IPS-18c (cell line): ENCODE results near the gene CD93.

Experiments
- H3K4me3 ChIP-seq: 2 replicates; pipeline ENCODE4 v1.7.0; 2013; ENCODE audit warnings: low read depth, mild to moderate bottlenecking, low read length, moderate library complexity; ENCODE audit not compliant: insufficient read depth
- H3K9me3 ChIP-seq: one replicate; pipeline ENCODE4 v1.6.1; 2013; ENCODE audit warnings: mild to moderate bottlenecking, low read length, moderate library complexity; ENCODE audit not compliant: control insufficient read depth, insufficient read depth

Gene CD93

GRCh38 chr20:23077277-23077676, 8.8 kb downstream of the CD93 start:
- H3K9me3 ChIP-seq: no peaks in the 10 kb centered on the region

GRCh38 chr20:23074052-23074451, 12.1 kb downstream of the CD93 start:
- H3K4me3 ChIP-seq: no peak overlapping the region
- H3K9me3 ChIP-seq: no peaks in the 10 kb centered on the region

More at GRCh38 chr20:23077277-23077676, 8.8 kb downstream of the CD93 start:
- H3K4me3 ChIP-seq: no peak overlapping the region

DNA sequence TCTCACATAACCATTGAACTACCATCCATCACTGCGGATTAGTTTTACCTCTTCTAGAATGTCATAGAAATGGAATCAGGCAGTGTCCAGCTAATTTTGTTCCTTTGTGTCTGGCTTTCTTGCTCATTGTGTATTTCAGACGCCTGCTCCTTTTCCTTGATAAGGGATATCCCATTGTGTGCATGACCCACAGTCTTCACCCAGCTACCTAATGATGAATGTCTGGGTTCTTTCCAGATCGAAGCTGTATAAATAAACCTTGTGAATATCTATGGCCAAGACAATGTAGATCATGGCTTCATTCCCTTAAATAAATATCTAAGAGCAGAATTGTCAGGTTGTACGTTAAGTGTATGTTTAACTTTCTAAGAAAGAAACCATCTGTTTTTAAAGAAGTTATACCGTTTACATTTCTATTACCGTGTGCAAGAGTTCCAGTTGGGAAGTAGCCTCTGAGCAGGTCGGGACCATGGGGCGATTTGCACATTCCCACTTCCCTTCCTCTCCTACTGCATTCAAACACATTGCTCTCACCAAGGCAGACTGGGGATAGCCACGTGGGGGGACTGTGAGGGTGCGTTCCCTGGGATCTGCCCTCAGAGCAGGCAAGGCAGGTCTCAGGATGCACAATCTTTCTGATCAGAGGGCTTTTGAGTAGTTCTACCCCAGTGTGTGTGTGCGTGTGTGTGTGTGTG, 13.1 kb downstream of the CD93 start:
- H3K4me3 ChIP-seq: no peak overlapping the region

DNA sequence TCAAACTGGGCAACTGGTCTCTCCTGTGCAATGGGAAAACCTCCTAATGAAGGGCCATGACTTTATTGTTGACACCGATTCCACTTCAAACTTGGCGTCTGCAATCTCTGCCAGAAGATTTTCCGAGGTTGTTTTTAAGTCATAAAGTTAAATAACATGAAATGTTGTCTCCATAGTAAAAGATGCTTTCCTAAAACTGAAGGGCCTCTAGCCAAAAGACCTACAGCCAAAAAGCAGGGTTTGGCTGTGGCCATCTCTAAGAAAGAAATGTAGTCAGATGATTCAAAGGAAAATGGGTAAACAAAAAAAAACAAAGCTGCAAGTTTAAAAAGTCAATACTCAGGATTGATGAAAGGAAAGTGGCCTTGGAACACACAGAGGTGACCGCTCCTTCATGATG, 14.1 kb downstream of the CD93 start:
- no peaks in the 10 kb centered on the region for H3K9me3 ChIP-seq
- no peak overlapping the region for H3K4me3 ChIP-seq

More for the DNA sequence above, 13.1 kb downstream of the CD93 start:
- H3K9me3 ChIP-seq: no peaks in the 10 kb centered on the region

- no peaks in the 10 kb centered on the region for H3K9me3 ChIP-seq
- H3K4me3 ChIP-seq: no peak overlapping the region
Measured at GRCh38 chr20:23071398-23071797, 14.7 kb downstream of the CD93 start.

DNA sequence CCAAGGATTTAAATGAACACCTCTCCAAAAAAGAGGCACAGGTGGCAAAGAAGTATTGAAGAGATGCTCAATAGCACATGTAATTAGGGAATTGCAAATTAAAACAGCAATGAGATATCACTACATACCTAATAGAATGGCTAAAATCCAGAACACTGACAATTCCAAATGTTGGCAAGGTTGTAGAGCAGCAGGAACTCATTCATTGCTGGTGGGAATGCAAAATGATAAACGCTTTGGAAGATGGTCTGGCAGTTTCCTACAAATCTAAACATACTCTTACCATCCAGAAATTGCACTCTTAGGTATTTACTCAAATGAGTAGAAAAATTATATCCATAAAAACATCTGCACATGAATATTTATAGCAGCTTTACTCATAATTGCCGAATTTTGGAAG, 17.0 kb downstream of the CD93 start:
- Histone ChIP-seq H3K4me3 (no peak overlapping the region), H3K9me3 (no peaks in the 10 kb centered on the region)

DNA sequence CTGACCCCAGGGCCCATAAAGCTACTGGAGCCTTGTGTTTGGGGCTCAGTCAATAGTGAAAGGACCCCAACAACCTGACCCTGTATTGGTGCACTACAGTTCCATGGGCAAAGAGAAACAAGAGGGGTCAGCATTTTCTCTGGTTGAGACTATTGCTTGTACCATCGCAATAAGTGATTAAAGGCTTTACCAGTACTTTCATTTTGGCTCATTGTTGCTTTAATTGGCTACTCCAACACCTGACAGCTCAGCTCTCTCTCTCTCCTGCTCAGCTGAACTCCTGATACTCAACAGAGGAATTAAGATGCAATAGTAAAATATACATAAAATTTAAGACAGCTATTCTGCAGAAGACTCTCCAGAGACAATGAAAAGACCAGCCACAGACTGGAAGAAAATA, 17.8 kb downstream of the CD93 start:
- no peaks in the 10 kb centered on the region for H3K9me3 ChIP-seq
- H3K4me3 ChIP-seq: no peak overlapping the region

- Histone ChIP-seq H3K4me3 (no peak overlapping the region), H3K9me3 (no peaks in the 10 kb centered on the region)
Measured at GRCh38 chr20:23066772-23067171, 19.4 kb downstream of the CD93 start.

DNA sequence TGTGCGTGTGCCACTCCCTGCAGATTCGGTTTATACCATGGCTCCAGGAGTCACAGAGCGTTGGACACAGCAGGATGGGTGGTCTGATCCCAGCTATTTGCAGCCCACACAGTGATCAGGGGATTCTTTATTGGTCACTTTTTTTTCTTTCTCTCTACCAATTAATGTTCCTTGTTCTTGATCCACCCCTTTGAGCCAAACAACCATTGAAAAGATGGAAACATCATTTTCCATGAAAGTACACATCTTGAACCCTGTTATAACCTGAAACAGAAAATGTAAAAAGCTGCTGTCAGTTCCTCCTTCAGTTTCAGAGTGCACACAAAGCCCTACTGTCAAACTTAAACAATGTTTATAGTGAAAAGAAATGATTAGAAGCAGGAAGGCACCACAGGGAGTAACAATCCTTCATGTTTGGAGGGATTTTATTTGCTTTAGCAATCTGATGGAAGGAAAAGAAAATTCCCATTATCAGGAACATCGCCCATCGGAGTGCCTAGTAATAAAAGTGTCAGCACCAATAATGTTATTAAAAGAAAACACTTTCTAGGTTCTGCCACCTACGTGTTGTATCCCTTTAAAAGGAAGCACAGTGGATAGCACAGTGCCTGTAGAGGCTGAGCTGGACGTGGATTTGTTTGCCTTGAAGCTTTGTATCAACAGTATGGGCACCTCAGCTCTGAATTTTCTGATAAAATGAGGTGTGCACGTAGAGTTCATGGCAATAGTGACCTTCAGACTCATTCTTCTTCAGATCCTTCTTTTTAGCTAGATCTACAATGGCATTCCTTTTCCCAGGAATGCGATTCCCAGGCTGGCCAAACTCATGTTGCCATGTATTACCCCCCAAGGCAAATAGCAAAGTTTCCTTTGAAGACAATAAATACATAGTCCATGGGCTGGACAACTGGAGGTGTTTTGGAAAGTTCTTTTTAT, 20.6 kb downstream of the CD93 start:
- Histone ChIP-seq H3K9me3 (no peaks in the 10 kb centered on the region), H3K4me3 (no peak overlapping the region)

DNA sequence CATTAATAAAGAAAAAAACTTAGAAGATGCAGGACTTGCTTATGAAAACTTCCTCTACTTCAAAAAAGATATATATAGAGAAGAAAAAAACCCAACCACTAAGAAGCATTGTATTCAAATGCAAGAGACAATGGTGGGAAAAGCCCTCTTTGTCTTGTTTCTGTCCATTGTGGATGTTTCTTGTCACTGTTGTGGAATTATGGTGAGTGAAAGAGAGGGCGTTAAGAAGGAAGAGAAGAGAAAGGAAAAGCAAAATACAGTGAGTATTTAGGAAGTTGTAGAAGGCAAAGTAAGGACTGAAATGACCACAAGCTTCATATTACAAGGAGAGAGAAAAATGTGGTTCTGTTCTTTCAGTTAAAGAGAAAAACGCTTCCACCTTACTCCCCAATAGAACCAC, 22.5 kb downstream of the CD93 start:
- Histone ChIP-seq H3K4me3 (no peak overlapping the region), H3K9me3 (no peaks in the 10 kb centered on the region)

DNA sequence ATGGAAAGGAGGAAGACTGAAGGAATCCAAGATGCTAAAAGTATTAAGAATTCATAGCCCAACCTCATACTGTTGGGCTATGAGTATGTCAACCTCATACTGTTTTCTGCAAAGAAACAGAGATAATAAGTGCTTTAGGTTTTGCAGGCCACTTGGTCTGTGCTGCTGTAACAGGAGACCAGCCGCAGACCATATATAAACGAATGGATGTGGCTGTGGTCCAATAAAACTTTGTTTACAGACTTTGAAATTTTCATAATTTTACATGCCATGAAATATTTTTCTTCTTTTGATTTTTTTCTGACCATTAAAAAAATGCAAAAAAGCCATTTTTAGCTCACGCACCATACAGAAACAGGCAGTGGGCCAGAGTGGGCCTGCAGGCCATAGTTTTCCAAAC, 23.0 kb downstream of the CD93 start:
- no peak overlapping the region for H3K4me3 ChIP-seq
- H3K9me3 ChIP-seq: no peaks in the 10 kb centered on the region

DNA sequence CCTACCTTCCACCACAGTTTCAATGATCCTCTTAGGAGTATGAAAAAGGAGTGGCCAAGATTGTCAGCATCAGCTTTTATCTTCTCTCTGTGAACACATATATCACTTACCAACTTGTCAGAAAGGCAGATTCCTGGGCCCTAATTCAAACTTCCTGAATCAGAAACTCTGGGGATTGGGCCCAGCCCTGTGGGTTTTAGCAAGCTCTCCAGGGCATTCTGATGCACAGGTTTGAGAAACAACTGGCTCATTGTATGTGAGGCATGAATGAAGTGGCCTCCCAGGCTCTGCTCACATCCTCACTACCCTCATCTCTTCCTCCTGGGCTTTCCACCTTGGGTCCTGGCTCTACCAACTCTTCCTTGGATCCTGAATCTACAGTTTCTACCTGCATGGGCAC, 23.5 kb downstream of the CD93 start:
- Histone ChIP-seq H3K9me3 (no peaks in the 10 kb centered on the region), H3K4me3 (no peak overlapping the region)

DNA sequence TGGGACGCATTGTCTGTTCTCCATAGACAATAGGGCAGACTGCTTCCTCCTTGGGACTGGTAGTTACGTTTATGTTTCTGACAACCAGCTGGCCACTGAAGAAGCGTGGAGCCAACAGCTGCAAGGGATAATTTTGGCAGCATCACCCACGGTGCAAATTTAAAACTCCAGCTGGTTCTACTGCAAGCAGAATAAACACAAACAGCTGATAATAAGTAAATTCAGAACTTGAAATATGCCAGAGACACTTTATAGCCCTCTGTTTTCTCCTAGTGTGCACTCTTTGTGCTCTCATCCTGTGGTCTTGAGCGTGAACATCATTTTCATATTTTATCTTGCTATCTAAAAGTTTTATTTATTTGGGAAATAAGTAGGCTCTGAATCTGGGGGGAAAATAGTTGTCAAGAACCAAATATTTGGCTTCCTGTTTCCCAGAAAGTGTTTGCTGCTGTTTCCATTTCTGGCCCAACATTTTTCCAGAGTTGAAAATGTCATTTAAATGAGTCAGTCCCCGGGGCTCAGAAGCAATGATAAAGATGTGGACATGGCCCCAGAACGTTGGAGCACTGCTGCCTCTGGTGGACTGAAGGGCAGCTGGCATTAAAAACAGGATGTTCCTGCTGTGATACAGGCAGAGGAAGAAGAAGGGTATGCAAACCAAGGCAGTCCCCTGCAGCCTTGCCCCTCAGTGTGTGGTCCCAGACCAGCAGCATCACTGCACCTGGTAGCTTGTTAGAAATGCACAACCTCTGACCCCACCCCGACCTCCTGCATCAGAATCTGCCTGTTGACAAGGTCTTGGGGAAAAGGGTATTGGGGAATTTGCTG, 24.2 kb downstream of the CD93 start:
- Histone ChIP-seq H3K9me3 (no peaks in the 10 kb centered on the region), H3K4me3 (no peak overlapping the region)

DNA sequence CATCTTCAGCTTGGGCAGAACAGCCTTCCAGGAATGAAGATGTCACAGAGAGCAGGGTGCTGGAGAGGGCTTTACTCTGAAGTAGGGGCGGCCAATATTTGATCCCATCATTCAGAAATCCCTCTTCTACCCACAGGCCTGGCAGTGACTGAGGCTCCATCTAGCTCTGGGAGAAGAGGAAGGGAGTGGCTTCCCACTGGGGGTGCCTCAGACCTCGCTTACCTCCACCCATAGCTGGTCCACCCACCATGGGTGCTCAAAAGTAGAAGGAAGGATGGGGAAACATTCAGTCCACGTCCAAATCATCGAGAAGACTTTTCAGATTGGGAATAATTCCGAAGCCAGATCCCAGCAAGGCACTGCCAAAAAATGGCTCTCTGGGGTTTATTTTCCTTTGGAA, 24.9 kb downstream of the CD93 start:
- H3K9me3 ChIP-seq: no peaks in the 10 kb centered on the region

DNA sequence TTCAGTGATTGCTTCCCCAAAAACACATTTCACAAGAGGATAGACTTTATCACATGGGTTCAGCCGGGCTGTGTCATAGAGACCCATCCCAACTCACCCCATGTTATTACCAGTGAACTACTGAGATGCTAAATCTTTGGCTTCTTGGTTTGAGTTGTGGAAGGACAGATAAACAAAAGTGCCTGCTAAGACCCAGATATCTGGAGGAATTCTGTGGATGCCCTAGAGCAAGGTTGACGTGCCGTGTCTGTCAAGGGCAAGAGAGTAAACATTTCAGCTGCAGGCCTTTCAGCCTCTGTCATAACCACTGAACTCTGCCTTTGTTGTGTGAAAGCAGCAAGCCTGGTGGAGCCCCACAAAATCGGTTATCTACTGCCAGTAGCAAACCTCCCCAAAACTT, 25.5 kb downstream of the CD93 start:
- H3K4me3 ChIP-seq: no peak overlapping the region

More for the DNA sequence above, 24.9 kb downstream of the CD93 start:
- no peak overlapping the region for H3K4me3 ChIP-seq

DNA sequence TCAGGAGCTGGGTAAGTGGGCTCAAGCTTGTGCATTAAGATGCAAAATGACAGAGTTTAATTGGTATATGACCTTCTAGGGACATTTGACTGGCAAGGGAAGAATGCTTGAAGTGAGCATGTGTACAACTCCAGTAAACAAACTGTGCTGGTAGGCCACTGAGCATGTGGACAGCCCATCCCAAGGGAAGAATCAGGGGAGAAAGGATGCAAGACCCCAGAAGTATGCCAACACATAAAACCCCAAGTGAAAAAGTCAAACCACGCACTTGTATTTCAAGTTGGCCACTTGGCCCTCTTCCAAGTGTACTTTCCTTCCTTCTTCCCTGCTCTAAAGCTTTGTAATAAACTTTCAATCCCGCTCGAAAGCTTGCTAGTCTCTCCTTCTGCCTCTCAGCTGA, 26.3 kb downstream of the CD93 start:
- Histone ChIP-seq H3K4me3 (no peak overlapping the region), H3K9me3 (no peaks in the 10 kb centered on the region)

More for the DNA sequence above, 25.5 kb downstream of the CD93 start:
- H3K9me3 ChIP-seq: no peaks in the 10 kb centered on the region

DNA sequence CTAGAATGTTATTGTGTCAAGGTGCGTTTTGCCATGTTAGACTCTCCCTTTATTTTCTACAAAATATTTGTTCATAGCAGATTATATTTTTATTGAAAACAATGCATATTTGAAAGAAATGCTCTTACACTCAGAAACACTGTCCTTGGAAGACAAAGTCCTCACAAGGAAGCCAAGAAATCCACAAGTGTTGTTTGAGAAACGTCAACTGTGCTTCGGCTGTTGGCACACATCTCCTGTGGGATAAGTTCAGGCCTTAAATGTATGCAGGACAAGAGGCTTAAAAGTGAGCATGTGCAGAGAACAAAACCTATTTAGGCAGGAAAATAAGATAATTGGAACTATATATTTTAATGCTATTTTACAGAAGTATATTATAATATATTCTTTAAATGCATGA, 27.1 kb downstream of the CD93 start:
- Histone ChIP-seq H3K4me3 (no peak overlapping the region), H3K9me3 (no peaks in the 10 kb centered on the region)
